ENCODE measurements around the gene CDC20. TPM values are rescaled to one million over a fixed set of nuclear protein-coding genes. Genes with fewer than 3 reads are reported as not detected.

Gene CDC20
- total RNA-seq, 5 donors from 2014 or later (not counting 1 experiment from before 2014, with no cell fraction given): 0.88 to 2.8 (median 1.9) TPM

- H3K9me3 Mint-ChIP-seq: no peaks in the 10 kb centered on the region
- no peaks in the 10 kb centered on the region for H3K36me3 ChIP-seq (ENCODE audit: control insufficient read depth in 2 of 2, extremely low read depth in 1 of 2, insufficient read depth in 1 of 2, low read length in 1 of 2)
- no peaks in the 10 kb centered on the region for H3K27me3 Mint-ChIP-seq
- H3K4me3 ChIP-seq (ENCODE audit: control insufficient read depth in 1 of 2, extremely low read depth in 1 of 2, low read length in 1 of 2): no peak overlapping the region
- 100% methylated on average over 1 of the region's 2 CpGs for WGBS (ENCODE audit: insufficient coverage)
- no peaks in the 10 kb centered on the region for H3K9me3 ChIP-seq
- H3K4me3 Mint-ChIP-seq: no peak overlapping the region
- peaks cover 15 to 28% (median 16%) of the 10 kb centered on the region in 3 donors for H3K4me1 Mint-ChIP-seq
- H3K4me1 ChIP-seq (ENCODE audit: control insufficient read depth in 1 of 2, extremely low read depth in 1 of 2, insufficient read depth in 2 of 2, low read length in 2 of 2): peaks cover 5 to 19% of the 10 kb centered on the region in 2 experiments
- H3K27ac ChIP-seq (ENCODE audit: low read length): no peak overlapping the region
- no peak overlapping the region for H3K27ac Mint-ChIP-seq
- POLR2A ChIA-PET: no interaction called here
- DNase-seq (no peak), ATAC-seq (replicated peaks in 1 of 4) (no peak)
- H3K27me3 ChIP-seq (replicated peaks in 1 of 2; ENCODE audit: control insufficient read depth in 2 of 2, extremely low read depth in 1 of 2, insufficient read depth in 2 of 2, low read length in 1 of 2): no peaks in the 10 kb centered on the region
- H3K36me3 Mint-ChIP-seq: peaks cover 3% of the 10 kb centered on the region
- CTCF ChIA-PET: interaction anchor here in 1 of 2 donors (1.0 kb wide), 1 partner anchor 36 kb away, joined by 3 read pairs; no protein-coding TSS in a partner anchor
Observed at GRCh38 chr1:43354471-43354870, 4.3 kb upstream of the CDC20 start.

GRCh38 chr1:43354936-43355335 is 3.8 kb upstream of the CDC20 start:
- POLR2A ChIA-PET: interaction anchor here in 1 of 2 donors (0.7 kb wide), 1 partner anchor 9 kb away, joined by 6 read pairs; no protein-coding TSS in a partner anchor

GRCh38 chr1:43357251-43357650 is 1.5 kb upstream of the CDC20 start:
- H3K27me3 Mint-ChIP-seq: no peaks in the 10 kb centered on the region
- H3K4me3 Mint-ChIP-seq: peak overlapping the region in 1 of 3 donors; percentile 85
- H3K36me3 Mint-ChIP-seq: peaks cover 10% of the 10 kb centered on the region
- no peak for ATAC-seq (replicated peaks in 1 of 4)
- no peak overlapping the region for H3K4me3 ChIP-seq (ENCODE audit: control insufficient read depth in 1 of 2, extremely low read depth in 1 of 2, low read length in 1 of 2)
- CTCF ChIA-PET: interaction anchor here in 1 of 2 donors (0.6 kb wide), 2 partner anchors 11 to 432 kb away, joined by 3 to 4 read pairs; partner anchors contain the start of gene ELOVL1
- no peak overlapping the region for H3K27ac Mint-ChIP-seq
- H3K36me3 ChIP-seq (ENCODE audit: control insufficient read depth in 2 of 2, extremely low read depth in 1 of 2, insufficient read depth in 1 of 2, low read length in 1 of 2): peaks cover 2 to 6% of the 10 kb centered on the region in 2 donors
- H3K4me1 Mint-ChIP-seq: peaks cover 17 to 29% (median 19%) of the 10 kb centered on the region in 3 donors
- peaks cover 5 to 15% of the 10 kb centered on the region in 2 experiments for H3K4me1 ChIP-seq (ENCODE audit: control insufficient read depth in 1 of 2, extremely low read depth in 1 of 2, insufficient read depth in 2 of 2, low read length in 2 of 2)
- H3K27ac ChIP-seq (ENCODE audit: low read length): no peak overlapping the region
- POLR2A ChIA-PET: interaction anchor here (0.6 to 0.9 kb wide), 2 partner anchors 606 to 636 kb away, joined by 3 to 6 read pairs; no protein-coding TSS in a partner anchor
- H3K27me3 ChIP-seq (replicated peaks in 1 of 2; ENCODE audit: control insufficient read depth in 2 of 2, extremely low read depth in 1 of 2, insufficient read depth in 2 of 2, low read length in 1 of 2): no peaks in the 10 kb centered on the region
- DNase-seq: no peak
- H3K9me3 ChIP-seq: no peaks in the 10 kb centered on the region
- WGBS (ENCODE audit: insufficient coverage): no CpG with 5 or more reads among the region's 4 CpGs
- H3K9me3 Mint-ChIP-seq: no peaks in the 10 kb centered on the region

More at GRCh38 chr1:43354936-43355335, 3.8 kb upstream of the CDC20 start:
- H3K27me3 ChIP-seq (replicated peaks in 1 of 2; ENCODE audit: control insufficient read depth in 2 of 2, extremely low read depth in 1 of 2, insufficient read depth in 2 of 2, low read length in 1 of 2): no peaks in the 10 kb centered on the region
- ATAC-seq (replicated peaks in 1 of 4): no peak
- no peaks in the 10 kb centered on the region for H3K36me3 ChIP-seq (ENCODE audit: control insufficient read depth in 2 of 2, extremely low read depth in 1 of 2, insufficient read depth in 1 of 2, low read length in 1 of 2)
- H3K4me3 Mint-ChIP-seq: no peak overlapping the region
- H3K36me3 Mint-ChIP-seq: peaks cover 3% of the 10 kb centered on the region
- no peaks in the 10 kb centered on the region for H3K9me3 ChIP-seq
- no peak overlapping the region for H3K4me3 ChIP-seq (ENCODE audit: control insufficient read depth in 1 of 2, extremely low read depth in 1 of 2, low read length in 1 of 2)
- CTCF ChIA-PET: interaction anchor here in 1 of 2 donors (0.6 to 1.0 kb wide), 2 partner anchors 8 to 36 kb away, joined by 3 read pairs; no protein-coding TSS in a partner anchor
- no peaks in the 10 kb centered on the region for H3K9me3 Mint-ChIP-seq
- WGBS (ENCODE audit: insufficient coverage): no CpG with 5 or more reads among the region's 2 CpGs
- no peak overlapping the region for H3K27ac ChIP-seq (ENCODE audit: low read length)
- peaks cover 17 to 28% (median 17%) of the 10 kb centered on the region in 3 donors for H3K4me1 Mint-ChIP-seq
- peaks cover 5 to 15% of the 10 kb centered on the region in 2 experiments for H3K4me1 ChIP-seq (ENCODE audit: control insufficient read depth in 1 of 2, extremely low read depth in 1 of 2, insufficient read depth in 2 of 2, low read length in 2 of 2)
- DNase-seq: no peak
- H3K27ac Mint-ChIP-seq: no peak overlapping the region
- H3K27me3 Mint-ChIP-seq: no peaks in the 10 kb centered on the region

- peak in 3 of 4 experiments; percentile 1 to 17 (median 8) for ATAC-seq (replicated peaks in 1 of 4)
- H3K4me1 ChIP-seq (ENCODE audit: control insufficient read depth in 1 of 2, extremely low read depth in 1 of 2, insufficient read depth in 2 of 2, low read length in 2 of 2): peaks cover 5 to 15% of the 10 kb centered on the region in 2 experiments
- peak overlapping the region; percentile 64 for H3K27ac ChIP-seq (ENCODE audit: low read length)
- peak overlapping the region; percentile 85 to 87 (median 87) for H3K4me3 Mint-ChIP-seq
- H3K36me3 Mint-ChIP-seq: peaks cover 15% of the 10 kb centered on the region
- H3K4me1 Mint-ChIP-seq: peaks cover 17 to 22% (median 19%) of the 10 kb centered on the region in 3 donors
- H3K36me3 ChIP-seq (ENCODE audit: control insufficient read depth in 2 of 2, extremely low read depth in 1 of 2, insufficient read depth in 1 of 2, low read length in 1 of 2): peaks cover 7 to 12% of the 10 kb centered on the region in 2 donors
- no peaks in the 10 kb centered on the region for H3K9me3 Mint-ChIP-seq
- peak overlapping the region; percentile 87 to 88 for H3K27ac Mint-ChIP-seq
- peak overlapping the region; percentile 59 to 69 for H3K4me3 ChIP-seq (ENCODE audit: control insufficient read depth in 1 of 2, extremely low read depth in 1 of 2, low read length in 1 of 2)
- DNase-seq: peak in 2 of 35 experiments; percentile 15 to 45
- H3K27me3 Mint-ChIP-seq: no peaks in the 10 kb centered on the region
- ChIA-PET POLR2A (interaction anchor here (0.6 to 1.6 kb wide), 4 partner anchors 11 to 635 kb away, joined by 3 to 5 read pairs (median 4); partner anchors contain the start of genes MED8 (in 1 of the 2) and SZT2 (in 1 of the 2)), CTCF (interaction anchor here (0.6 to 1.5 kb wide), 8 partner anchors 10 to 131 kb away, joined by 3 to 8 read pairs (median 4); partner anchors contain the start of genes MED8 (in 1 of the 2) and SZT2 (in 1 of the 2))
- 0% methylated on average over 28 of the region's 33 CpGs for WGBS (ENCODE audit: insufficient coverage)
- no peaks in the 10 kb centered on the region for H3K9me3 ChIP-seq
- no peaks in the 10 kb centered on the region for H3K27me3 ChIP-seq (replicated peaks in 1 of 2; ENCODE audit: control insufficient read depth in 2 of 2, extremely low read depth in 1 of 2, insufficient read depth in 2 of 2, low read length in 1 of 2)
Observed at GRCh38 chr1:43358121-43358745, 548 bp upstream of the CDC20 start.

- 53% methylated on average over 3 of the region's 11 CpGs for WGBS (ENCODE audit: insufficient coverage)
- Mint-ChIP-seq H3K9me3 (no peaks in the 10 kb centered on the region), H3K4me1 (peaks cover 17 to 28% (median 19%) of the 10 kb centered on the region in 3 donors), H3K27ac (no peak overlapping the region), H3K36me3 (peaks cover 24% of the 10 kb centered on the region), H3K27me3 (no peaks in the 10 kb centered on the region), H3K4me3 (peak overlapping the region; percentile 66 to 87 (median 85))
- Histone ChIP-seq H3K27ac (ENCODE audit: low read length) (no peak overlapping the region), H3K9me3 (no peaks in the 10 kb centered on the region), H3K4me1 (ENCODE audit: control insufficient read depth in 1 of 2, extremely low read depth in 1 of 2, insufficient read depth in 2 of 2, low read length in 2 of 2) (peaks cover 5 to 15% of the 10 kb centered on the region in 2 experiments), H3K36me3 (ENCODE audit: control insufficient read depth in 2 of 2, extremely low read depth in 1 of 2, insufficient read depth in 1 of 2, low read length in 1 of 2) (peaks cover 7 to 27% of the 10 kb centered on the region in 2 donors), H3K27me3 (replicated peaks in 1 of 2; ENCODE audit: control insufficient read depth in 2 of 2, extremely low read depth in 1 of 2, insufficient read depth in 2 of 2, low read length in 1 of 2) (no peaks in the 10 kb centered on the region), H3K4me3 (ENCODE audit: control insufficient read depth in 1 of 2, extremely low read depth in 1 of 2, low read length in 1 of 2) (no peak overlapping the region)
- ChIA-PET CTCF (no interaction called here), POLR2A (interaction anchor here in 1 of 2 donors (0.6 kb wide), 1 partner anchor 1852 kb away, joined by 12 read pairs; no protein-coding TSS in a partner anchor)
- ATAC-seq (replicated peaks in 1 of 4) (no peak), DNase-seq (no peak)
Observed at GRCh38 chr1:43359696-43360095, 915 bp downstream of the CDC20 start.

- H3K36me3 ChIP-seq (ENCODE audit: control insufficient read depth in 2 of 2, extremely low read depth in 1 of 2, insufficient read depth in 1 of 2, low read length in 1 of 2): peaks cover 7 to 35% of the 10 kb centered on the region in 2 donors
- peaks cover 22 to 37% (median 26%) of the 10 kb centered on the region in 3 donors for H3K4me1 Mint-ChIP-seq
- H3K4me3 ChIP-seq (ENCODE audit: control insufficient read depth in 1 of 2, extremely low read depth in 1 of 2, low read length in 1 of 2): no peak overlapping the region
- H3K9me3 ChIP-seq: no peaks in the 10 kb centered on the region
- H3K27ac ChIP-seq (ENCODE audit: low read length): no peak overlapping the region
- H3K36me3 Mint-ChIP-seq: peaks cover 29% of the 10 kb centered on the region
- DNase-seq (no peak), ATAC-seq (replicated peaks in 1 of 4) (no peak)
- no peaks in the 10 kb centered on the region for H3K9me3 Mint-ChIP-seq
- no peaks in the 10 kb centered on the region for H3K27me3 Mint-ChIP-seq
- no peak overlapping the region for H3K27ac Mint-ChIP-seq
- POLR2A ChIA-PET: no interaction called here
- no peaks in the 10 kb centered on the region for H3K27me3 ChIP-seq (replicated peaks in 1 of 2; ENCODE audit: control insufficient read depth in 2 of 2, extremely low read depth in 1 of 2, insufficient read depth in 2 of 2, low read length in 1 of 2)
- H3K4me3 Mint-ChIP-seq: no peak overlapping the region
- peaks cover 5 to 16% of the 10 kb centered on the region in 2 experiments for H3K4me1 ChIP-seq (ENCODE audit: control insufficient read depth in 1 of 2, extremely low read depth in 1 of 2, insufficient read depth in 2 of 2, low read length in 2 of 2)
- 27% methylated on average over 2 of the region's 4 CpGs for WGBS (ENCODE audit: insufficient coverage)
- CTCF ChIA-PET: no interaction called here
Observed at GRCh38 chr1:43360616-43361015, 1.8 kb downstream of the CDC20 start.
